Activated T-cell treated with anti-CD3 and anti-CD28 coated beads, Interleukin-2, amount 50 U/mL, for 24 hours (primary cell): ENCODE data around the gene R3HDM4.
"Not testable (repeated sequence)": the region's sequence is repeated elsewhere in the genome, so short reads cannot be mapped to it uniquely, and the experiment has no call there.

ENCODE experiments used
- DNase-seq: peaks from one replicate; pipeline ENCODE4 v3.0.0-alpha.2; 2020
- H3K27ac Mint-ChIP-seq: 2 replicates; pipeline ENCODE4 v1.8.0; 2020; ENCODE audit warnings: mild to moderate bottlenecking, mixed read lengths
- H3K27me3 Mint-ChIP-seq: 2 replicates; pipeline ENCODE4 v1.8.0; 2020; ENCODE audit warnings: mixed read lengths
- H3K36me3 Mint-ChIP-seq: 2 replicates; pipeline ENCODE4 v1.8.0; 2020; ENCODE audit warnings: low read depth, mixed read lengths
- H3K4me1 Mint-ChIP-seq: 2 replicates; pipeline ENCODE4 v1.8.0; 2020; ENCODE audit warnings: low read depth, mixed read lengths
- H3K4me3 Mint-ChIP-seq: 2 replicates; pipeline ENCODE4 v1.8.0; 2020; ENCODE audit warnings: mild to moderate bottlenecking, moderate library complexity, mixed read lengths
- H3K9me3 Mint-ChIP-seq: 2 replicates; pipeline ENCODE4 v1.8.0; 2020; ENCODE audit warnings: mixed read lengths

The R3HDM4 gene

GRCh38 chr19:850979-851335 is 62.1 kb downstream of the R3HDM4 start:
- no peaks in the 10 kb centered on the region for H3K9me3 Mint-ChIP-seq
- H3K27me3 Mint-ChIP-seq: peaks cover 52% of the 10 kb centered on the region
- H3K4me3 Mint-ChIP-seq: no peak overlapping the region
- H3K4me1 Mint-ChIP-seq: no peaks in the 10 kb centered on the region
- H3K27ac Mint-ChIP-seq: no peak overlapping the region
- no peak for DNase-seq
- H3K36me3 Mint-ChIP-seq: no peaks in the 10 kb centered on the region

- no peaks in the 10 kb centered on the region for H3K9me3 Mint-ChIP-seq
- no peak overlapping the region for H3K4me3 Mint-ChIP-seq
- no peaks in the 10 kb centered on the region for H3K4me1 Mint-ChIP-seq
- DNase-seq: no peak
- H3K27me3 Mint-ChIP-seq: peaks cover 57% of the 10 kb centered on the region
- H3K36me3 Mint-ChIP-seq: no peaks in the 10 kb centered on the region
- H3K27ac Mint-ChIP-seq: no peak overlapping the region
Measured at GRCh38 chr19:850221-850978, 62.6 kb downstream of the R3HDM4 start.

GRCh38 chr19:849195-849594 is 63.8 kb downstream of the R3HDM4 start:
- not testable (repeated sequence) for H3K36me3 Mint-ChIP-seq, DNase-seq, H3K27ac Mint-ChIP-seq, H3K9me3 Mint-ChIP-seq, H3K4me3 Mint-ChIP-seq, H3K4me1 Mint-ChIP-seq
- H3K27me3 Mint-ChIP-seq: peaks cover 68% of the 10 kb centered on the region

- Mint-ChIP-seq H3K27ac (no peak overlapping the region), H3K27me3 (peaks cover 66% of the 10 kb centered on the region), H3K4me3 (no peak overlapping the region), H3K9me3 (no peaks in the 10 kb centered on the region), H3K4me1 (peaks cover 3% of the 10 kb centered on the region), H3K36me3 (no peaks in the 10 kb centered on the region)
- no peak for DNase-seq
Measured at GRCh38 chr19:848386-848921, 64.6 kb downstream of the R3HDM4 start.
